WTC11 (cell line): ENCODE data around the gene RTF2.

ENCODE experiments used
- ATF2 ChIP-seq: sonication (generic); formaldehyde crosslinking; IDR thresholded peaks from 2 replicates; pipeline ENCODE4 v1.8.1; 2022; ENCODE audit warnings: low read depth, missing genetic modification reagents, borderline replicate concordance
- CTCF ChIP-seq: fragments of 200-600 bp; IDR thresholded peaks from 2 replicates; pipeline ENCODE4 v1.8.0; 2022; ENCODE audit warnings: antibody characterized with exemption
- E2F4 ChIP-seq: sonication (generic); formaldehyde crosslinking; IDR thresholded peaks from 2 replicates; pipeline ENCODE4 v1.8.1; 2022; ENCODE audit warnings: low read depth, mild to moderate bottlenecking, moderate library complexity, missing genetic modification reagents, borderline replicate concordance
- FOXJ3 ChIP-seq: sonication (generic); formaldehyde crosslinking; IDR thresholded peaks from 2 replicates; pipeline ENCODE4 v1.9.0; 2021; ENCODE audit warnings: missing genetic modification reagents, mild to moderate bottlenecking, borderline replicate concordance
- GABPB1 ChIP-seq: sonication (generic); formaldehyde crosslinking; IDR thresholded peaks from 2 replicates; pipeline ENCODE4 v1.8.1; 2023; ENCODE audit warnings: mild to moderate bottlenecking, missing genetic modification reagents
- MAX ChIP-seq: sonication (generic); formaldehyde crosslinking; IDR thresholded peaks from 2 replicates; pipeline ENCODE4 v1.8.0; 2022; ENCODE audit warnings: mild to moderate bottlenecking, missing genetic modification reagents
- NFATC4 ChIP-seq: fragments of 250-450 bp; sonication (Bioruptor Pico); IDR thresholded peaks from 2 replicates; pipeline ENCODE4 v1.9.0; 2021; ENCODE audit warnings: mild to moderate bottlenecking
- SP1 ChIP-seq: sonication (generic); formaldehyde crosslinking; conservative IDR thresholded peaks from 2 replicates; pipeline ENCODE4 v1.8.1; 2022; ENCODE audit warnings: missing genetic modification reagents
- STAT6 ChIP-seq: sonication (generic); formaldehyde crosslinking; conservative IDR thresholded peaks from 2 replicates; pipeline ENCODE4 v1.8.1; 2023; ENCODE audit warnings: mild to moderate bottlenecking, low read depth, missing genetic modification reagents, moderate library complexity
- USF1 ChIP-seq: sonication (generic); formaldehyde crosslinking; IDR thresholded peaks from 2 replicates; pipeline ENCODE4 v1.8.0; 2022; ENCODE audit warnings: mild to moderate bottlenecking, missing genetic modification reagents
- USF2 ChIP-seq: sonication (generic); formaldehyde crosslinking; IDR thresholded peaks from 2 replicates; pipeline ENCODE4 v1.8.1; 2023; ENCODE audit warnings: mild to moderate bottlenecking, missing genetic modification reagents, moderate library complexity

- TF ChIP-seq ATF2 (CRISPR knock-in tag) = no peak
- no peak for TF ChIP-seq MAX (CRISPR knock-in tag)
- TF ChIP-seq CTCF = no peak
- TF ChIP-seq STAT6 = no peak
- no peak for TF ChIP-seq USF2
- TF ChIP-seq NFATC4 (CRISPR knock-in tag) = no peak
- no peak for TF ChIP-seq USF1 (CRISPR knock-in tag)
- no peak for TF ChIP-seq GABPB1 (CRISPR knock-in tag)
- TF ChIP-seq FOXJ3 (CRISPR knock-in tag) = no peak
- no peak for TF ChIP-seq SP1 (CRISPR knock-in tag)
- TF ChIP-seq E2F4 = no peak
Observed at GRCh38 chr20:56429502-56429901, 38.9 kb upstream of the RTF2 start.
